GM23248 (cell line): Measurements from ENCODE around the gene PRR29.

Source experiments
- EZH2 ChIP-seq: fragments of 200-600 bp; sonication (generic); IDR thresholded peaks from 2 replicates; pipeline ENCODE4 v1.6.1; 2018; ENCODE audit warnings: antibody characterized with exemption, mild to moderate bottlenecking; ENCODE audit not compliant: insufficient read depth, poor library complexity, severe bottlenecking
- EZH2phosphoT487 ChIP-seq: fragments of 200-600 bp; sonication (generic); IDR thresholded peaks from 2 replicates; pipeline ENCODE4 v1.6.1; 2018; ENCODE audit warnings: antibody characterized with exemption, moderate library complexity, mild to moderate bottlenecking, low read depth; ENCODE audit not compliant: insufficient read depth

GRCh38 chr17:64028874-64029464, 30.8 kb downstream of the PRR29 start:
- no peak for TF ChIP-seq EZH2
- TF ChIP-seq EZH2phosphoT487 = no peak
